Measurements from ENCODE around the gene LEUTX.

Gene LEUTX

GRCh38 chr19:39825093-39825463 lies 46.4 kb downstream of the LEUTX start:
- DNase-seq: no peak

DNA sequence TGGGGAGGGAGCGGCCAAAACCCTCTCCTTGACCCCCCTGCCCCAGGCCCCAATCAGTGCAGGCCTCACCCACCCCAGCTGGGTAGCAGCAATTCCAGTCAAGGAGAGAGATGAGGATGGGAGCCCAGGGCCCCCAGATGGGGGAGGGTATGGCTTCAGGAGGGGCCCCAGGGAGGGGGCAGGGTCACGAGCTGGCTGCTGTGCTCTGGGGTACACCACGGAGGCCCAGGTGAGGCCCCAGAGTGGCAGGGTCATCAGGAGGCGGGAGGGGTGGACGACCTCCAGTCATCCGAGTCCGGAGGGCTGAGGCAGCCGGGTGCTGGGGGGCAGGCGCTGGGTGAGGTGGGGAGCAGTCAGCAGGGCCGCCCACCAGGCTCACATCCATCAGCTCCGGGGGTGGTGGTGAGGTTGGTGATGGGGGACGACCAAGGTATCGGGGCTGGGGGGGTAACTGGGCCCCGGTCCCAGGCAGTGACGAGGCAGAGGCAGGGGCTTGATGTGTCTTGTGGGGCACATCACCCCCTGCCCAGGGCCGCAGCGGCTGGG lies 47.0 kb downstream of the LEUTX start:
- DNase-seq: no peak

GRCh38 chr19:39826311-39826945 lies 47.8 kb downstream of the LEUTX start:
- DNase-seq: no peak

DNA sequence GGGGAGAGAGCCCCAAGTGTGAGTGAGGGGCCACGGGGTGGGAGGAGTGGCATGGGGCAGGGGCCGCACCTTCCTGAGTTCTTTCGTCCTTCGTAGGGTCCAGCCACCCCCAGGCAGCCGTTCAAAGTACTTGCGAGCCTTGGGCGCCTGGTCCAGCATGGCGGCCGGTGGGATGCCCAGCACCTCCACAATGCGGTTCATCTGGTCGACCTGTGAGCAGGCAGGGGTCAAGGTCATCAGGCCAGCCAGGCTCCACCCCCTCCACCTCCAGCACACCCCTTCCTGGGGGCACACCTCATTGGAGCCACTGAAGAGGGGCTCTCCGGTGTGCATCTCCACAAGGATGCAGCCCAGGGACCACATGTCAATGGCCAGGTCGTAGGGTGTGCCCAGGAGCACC lies 48.6 kb downstream of the LEUTX start:
- no peak for DNase-seq

- DNase-seq: no peak
Measured at GRCh38 chr19:39828015-39828653, 49.5 kb downstream of the LEUTX start.

GRCh38 chr19:39828654-39829032 lies 50.0 kb downstream of the LEUTX start:
- no peak for DNase-seq

DNA sequence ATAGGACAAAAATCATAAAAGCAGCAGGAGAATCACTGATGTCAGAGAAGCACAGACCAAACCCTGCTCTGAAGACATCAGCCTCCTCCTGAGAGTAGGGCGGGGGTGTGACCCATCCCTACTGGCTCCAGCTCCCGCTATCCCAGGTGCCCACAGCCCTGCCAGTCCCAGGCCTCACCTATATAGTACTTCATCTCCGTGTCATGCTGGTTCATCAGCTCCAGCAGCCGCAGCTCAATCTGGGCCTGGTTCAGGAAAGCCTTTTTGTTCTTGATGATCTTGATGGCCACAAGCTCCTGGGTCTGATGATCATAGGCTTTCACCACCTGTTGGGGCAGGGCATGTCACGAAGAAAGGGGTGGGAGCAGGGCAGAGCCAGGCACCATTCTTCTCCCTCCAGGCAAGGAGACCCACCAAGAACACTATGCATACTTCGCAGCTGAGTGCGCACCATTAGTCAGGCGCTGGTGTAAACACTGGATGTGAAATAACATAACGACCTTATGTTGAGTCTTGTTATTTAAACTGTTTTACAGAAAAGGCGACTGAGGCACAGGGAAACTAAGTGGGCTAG lies 51.1 kb downstream of the LEUTX start:
- no peak for DNase-seq

- no peak for DNase-seq
Measured at GRCh38 chr19:39830406-39830805, 51.8 kb downstream of the LEUTX start.

DNA sequence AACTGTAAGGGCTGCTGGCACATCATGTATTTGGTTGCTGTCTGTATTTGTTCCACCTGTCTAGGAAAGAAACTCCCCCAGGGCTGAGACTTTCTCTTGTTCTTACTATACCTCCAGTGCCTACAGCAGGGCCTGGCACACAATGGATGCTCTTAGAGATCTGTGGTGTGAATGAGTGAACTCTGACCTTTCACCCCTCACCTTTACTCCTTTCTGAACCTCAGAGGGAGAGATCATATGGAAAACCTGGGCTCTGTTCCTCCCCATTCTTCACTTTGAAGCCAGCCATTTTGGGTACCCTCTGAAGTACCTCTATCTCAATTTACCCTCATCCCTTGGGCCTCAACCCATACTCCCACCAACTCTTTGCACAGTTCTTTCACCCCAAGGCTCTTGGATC lies 52.2 kb downstream of the LEUTX start:
- no peak for DNase-seq

DNA sequence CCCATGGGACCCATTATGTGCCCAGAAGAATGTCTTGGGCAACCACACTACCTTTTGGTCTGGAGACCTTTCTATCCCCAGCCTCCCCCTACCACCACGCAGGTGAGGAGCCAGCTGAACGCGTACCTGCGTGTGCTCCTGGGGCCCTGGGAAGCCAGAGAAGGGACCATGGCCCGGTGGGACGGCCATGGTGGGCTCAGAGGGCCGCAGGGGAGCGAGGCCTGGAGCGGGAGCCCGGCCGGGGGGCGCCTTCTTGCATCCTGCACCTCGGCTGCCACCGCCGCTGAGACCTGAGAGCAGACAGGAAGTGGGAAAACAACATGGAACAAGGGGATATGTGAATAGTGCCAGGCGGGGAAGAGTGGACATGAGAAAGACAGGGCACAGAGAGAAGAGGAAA lies 53.0 kb downstream of the LEUTX start:
- no peak for DNase-seq

DNA sequence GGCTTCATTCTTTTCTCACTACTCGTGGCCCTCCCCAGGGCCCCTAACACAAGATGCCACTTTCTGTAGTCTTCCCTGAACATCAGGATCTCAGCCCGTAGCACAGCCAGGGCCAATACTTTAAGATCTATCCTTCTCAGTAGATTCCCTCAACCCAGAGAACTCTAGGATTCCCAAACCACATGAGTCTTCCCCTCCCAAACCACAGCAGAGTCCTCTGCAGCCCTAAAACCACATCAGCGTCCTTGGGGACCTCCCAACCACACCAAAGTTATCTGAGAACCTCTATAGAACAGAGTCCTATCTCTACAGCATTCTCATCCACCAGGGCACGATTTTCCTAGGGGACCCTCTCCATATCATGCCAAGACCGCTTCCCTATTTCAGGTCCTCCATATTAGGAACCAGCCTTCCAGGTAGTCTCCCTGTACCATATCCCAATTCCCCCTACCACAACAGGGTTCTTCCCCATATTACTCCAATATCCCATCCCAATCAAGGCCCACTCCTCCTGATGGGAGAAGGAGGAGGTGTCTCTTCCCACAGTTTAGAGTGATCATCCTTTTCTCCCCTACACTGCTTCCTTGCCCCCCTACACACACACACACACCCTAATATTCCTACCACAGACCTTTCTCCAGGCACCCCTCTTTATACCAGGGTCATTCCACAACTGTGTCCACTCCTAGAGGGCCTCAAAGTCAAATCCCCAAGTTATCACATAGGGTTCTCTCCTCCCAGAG lies 53.9 kb downstream of the LEUTX start:
- DNase-seq: no peak

- no peak for DNase-seq
Measured at GRCh38 chr19:39833160-39833463, 54.5 kb downstream of the LEUTX start.

DNA sequence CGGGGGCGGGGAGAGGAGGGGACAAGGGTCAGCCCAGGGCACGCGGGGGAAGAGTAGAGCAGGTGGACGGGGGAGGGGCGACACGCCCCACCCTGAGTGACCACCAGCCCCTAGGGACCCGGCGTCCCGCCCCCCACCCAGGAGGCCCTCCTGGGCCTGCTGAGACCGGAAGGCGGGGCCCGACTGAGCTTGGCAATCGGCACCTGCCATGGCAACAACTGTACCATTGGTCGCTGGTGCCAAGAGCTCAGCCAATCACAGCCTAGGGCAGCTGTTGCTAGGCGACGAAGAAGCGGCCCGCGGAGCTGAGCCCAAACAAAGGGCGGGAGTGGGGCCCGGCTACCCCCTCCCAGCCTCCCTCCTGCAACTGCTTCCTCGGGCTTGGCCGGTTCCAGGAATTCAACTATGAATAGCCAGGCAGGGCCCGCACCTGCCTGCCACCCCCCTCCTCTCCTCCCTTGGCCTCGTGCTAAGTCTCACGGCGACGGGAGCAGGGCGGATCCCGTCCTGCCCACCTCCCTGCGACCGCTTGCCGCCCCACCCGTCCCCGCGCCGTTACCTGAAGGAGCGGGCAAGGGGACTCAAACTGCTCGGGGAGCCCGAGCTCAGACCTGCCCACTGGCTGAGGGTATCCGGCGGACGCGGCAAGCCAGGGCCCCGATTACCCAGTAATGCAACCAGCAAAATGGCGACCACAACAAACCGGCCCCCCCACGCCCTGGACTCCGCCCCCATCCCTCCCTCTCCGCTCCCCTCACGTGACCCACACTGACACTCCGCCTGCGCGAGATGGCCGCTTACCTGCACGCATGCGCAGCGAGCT lies 55.0 kb downstream of the LEUTX start, which contains the start of gene DYRK1B:
DYRK1B (minus strand) TSS at position 699 of the 823 bp plus-strand sequence. CDS start 2,295 bp downstream, outside the sequence.
- DNase-seq: peak; percentile 80 to 90

DNA sequence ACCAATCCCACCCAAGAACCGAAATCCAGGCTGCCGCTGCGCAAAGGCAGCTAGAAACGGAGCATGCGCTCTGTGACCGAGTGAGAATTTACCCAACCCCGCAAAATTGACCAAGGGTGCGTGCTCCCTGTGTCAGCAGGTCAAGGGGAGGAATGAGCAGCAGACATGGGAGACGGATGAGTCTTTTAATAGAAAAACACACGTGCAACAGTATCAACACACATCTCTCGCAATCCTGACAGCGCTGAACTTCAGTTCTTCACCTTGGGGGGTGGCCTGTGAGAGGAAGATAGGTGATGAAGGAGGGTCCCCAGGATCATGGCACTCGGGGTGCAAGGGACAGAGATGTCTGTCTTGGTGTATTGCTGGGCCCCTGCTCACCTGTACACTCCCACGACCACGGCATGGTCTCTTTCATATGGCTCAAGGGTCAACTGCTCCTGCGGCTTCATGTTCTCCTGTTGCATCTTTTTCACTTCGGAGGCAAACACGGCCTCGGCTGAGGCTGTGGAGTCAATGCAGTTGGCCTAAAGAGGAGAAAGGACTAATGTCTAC lies 55.7 kb downstream of the LEUTX start:
- no peak for DNase-seq

All from cerebellar nuclear complex (tissue), 1 donor.